Left forelimb (tissue), 1 donor: Measurements from ENCODE around the gene EXOC8.
A peak's percentile ranks its signal among the peaks of the same experiment; 100 is the strongest.

Experiments
- DNase-seq: peaks from one replicate; pipeline ENCODE4 v3.0.0-alpha.2; 2018; ENCODE audit warnings: low spot score

EXOC8 gene

DNA sequence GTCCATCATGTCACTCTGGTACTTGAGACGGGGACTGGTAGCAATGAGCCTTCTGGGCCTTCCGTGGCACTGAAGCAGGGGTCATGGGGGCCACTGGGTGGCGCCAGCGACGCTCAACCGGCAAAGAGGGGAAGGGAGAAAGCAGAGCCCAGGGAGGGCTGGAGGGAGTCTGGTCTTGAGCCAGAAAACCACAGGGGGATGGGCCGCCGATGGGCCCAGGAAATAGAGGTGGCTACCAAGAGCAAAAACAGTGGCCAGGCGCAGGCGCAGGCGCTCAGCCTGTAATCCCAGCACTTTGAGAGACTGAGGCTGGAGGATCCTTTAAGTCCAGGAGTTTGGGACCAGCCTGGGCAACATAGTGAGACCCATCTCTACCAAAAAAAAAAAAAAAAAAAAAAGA, 21.8 kb downstream of the EXOC8 start:
- DNase-seq, result peak; percentile 64

DNA sequence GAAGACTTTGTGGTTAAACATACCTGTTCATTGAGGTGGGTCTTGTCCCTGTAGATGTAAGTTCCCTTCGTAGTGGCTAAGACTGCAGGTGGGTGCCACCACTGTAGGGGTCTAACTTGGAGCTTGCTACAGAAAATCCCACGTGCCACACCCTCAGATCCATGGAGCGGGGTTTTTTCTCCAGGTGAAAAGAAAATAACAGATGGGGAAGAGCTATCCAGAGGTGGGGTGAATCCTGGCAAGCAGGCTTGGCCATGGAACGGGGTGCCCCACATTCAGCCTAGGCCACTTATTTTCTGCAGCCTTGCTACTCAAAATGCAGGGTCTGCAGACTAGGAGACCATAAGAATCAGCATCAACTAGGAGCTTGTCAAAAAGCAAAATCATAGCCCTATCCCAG, 24.0 kb downstream of the EXOC8 start:
- peak; percentile 9 for DNase-seq

DNA sequence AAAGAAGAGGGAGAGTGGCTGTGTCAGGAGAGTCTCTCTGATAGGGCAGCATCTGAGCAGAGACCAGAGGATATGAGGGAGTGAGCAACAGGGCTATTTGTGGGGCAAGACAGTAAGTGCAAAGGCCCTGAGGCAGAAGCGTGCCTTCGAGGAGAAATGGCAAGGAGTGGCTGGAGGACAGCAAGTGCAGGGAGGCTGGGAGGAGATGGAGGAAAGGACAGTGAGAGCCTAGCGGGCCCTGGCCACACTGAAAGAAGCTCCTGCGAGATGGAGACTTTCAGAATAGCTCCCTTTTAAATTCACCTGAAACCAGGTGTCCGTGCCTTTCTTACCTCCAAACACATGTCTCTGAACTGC, 25.2 kb downstream of the EXOC8 start:
- peak; percentile 44 for DNase-seq

DNA sequence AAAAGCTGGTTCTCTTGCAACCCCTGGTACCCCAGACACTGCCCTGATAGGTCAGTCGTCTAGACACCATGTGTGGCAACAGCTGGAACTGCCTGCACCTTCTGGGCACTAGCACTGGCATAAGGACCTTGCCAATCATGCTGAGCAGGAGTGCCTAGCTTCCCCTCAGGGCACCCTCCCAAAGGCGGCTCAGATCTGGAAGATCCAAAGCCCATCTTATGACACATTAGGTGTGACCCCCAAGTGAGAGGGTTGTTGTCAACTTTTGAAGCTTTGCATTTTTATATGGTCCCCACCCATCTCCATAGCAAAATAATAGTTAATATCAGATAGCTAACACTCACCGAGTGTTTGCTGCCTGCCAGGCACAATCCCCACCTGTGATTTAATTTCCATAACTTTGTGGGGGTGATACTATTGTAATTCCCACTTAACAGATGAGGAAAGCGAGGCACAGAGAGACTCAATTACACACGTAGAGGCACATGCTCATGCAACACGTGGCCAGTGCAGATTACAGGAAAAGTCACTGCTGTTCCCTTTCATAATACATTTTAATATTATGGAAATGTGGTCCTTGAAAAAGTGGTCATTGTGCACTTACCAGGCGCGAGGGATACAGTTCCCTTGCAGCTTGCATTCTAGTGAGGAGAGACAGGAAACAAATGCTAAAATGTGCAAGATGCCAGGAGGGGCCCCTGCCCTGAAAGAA, 25.8 kb downstream of the EXOC8 start:
- DNase-seq, result peak; percentile 26

DNA sequence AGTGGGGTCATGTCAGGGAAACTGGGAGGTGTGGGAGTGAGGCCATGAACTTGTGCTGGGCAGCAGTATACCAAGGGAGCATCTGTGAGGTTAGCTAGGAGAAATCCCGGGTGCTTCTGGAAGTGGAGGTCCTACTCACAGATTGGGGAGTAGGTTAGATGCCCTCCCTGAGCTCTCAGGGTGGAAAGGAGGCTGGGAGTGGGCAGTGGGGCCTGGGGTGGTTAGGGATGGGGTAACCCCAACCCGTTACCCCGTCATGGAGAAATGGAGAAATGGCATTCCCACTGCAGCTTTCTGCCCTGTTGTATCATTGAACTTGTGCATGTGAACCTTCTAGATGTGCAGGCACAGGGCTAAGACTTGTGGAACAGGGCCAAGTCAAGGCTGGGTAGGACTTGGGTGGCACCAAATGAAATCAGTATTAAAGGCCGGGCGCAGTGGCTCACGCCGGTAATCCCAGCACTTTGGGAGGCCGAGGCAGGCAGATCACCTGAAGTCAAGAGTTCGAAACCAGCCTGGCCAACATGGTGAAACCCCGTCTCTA, 27.2 kb downstream of the EXOC8 start:
- DNase-seq, result no peak

DNA sequence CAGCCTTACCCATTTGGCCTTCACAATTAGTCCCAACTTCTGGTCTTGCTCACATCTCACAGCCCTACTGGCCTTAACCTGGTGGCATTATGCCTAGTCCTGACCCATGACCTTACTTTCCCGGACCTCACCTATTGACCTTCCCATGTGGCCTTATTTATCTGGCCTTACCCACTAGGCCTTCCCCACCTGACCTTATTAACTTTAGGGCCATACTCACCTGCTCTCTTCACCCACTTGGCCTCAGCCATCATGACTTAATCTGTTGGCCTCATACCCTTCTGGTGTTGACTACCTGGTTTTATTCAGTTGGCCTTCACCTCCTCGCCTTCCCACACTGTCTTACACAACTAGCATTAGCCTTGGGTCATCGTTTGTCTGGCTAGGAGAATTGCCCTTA, 35.7 kb downstream of the EXOC8 start:
- DNase-seq, result no peak

DNA sequence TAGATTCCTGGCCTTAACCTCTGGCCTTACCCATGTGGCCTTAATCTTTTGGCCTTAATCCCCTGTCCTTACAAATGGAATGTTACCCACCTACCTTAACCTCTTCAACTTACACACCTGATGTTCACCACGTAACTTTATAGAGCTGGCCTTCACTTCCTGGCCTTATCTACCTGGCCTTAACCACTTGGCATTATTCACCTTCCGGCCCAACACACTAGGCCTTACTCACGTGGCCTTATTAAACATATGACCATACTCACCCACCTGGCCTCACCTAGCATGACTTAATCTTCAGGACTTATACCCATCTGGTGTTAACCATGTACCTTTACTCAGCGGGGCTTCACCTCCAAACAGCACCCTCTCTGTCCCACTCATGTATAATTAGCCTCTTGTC, 41.7 kb downstream of the EXOC8 start:
- no peak for DNase-seq

DNA sequence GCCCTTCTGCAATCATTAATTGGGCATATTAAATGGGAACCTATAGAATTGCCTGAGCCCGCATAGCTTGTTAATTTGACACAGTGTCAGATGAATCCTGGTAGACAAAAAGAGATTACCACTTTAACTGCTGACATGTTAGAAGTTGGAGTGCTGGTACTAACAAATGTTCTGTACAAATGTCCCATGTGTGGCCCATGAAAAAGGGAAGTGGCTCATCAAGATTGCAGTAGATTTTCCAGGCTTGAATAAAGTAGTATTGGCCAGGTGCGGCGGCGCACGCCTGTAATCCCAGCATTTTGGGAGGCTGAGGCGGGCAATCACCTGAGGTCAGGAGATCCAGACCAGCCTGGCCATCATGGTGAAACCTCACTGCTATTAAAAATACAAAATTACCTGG, 51.0 kb downstream of the EXOC8 start:
- no peak for DNase-seq

DNA sequence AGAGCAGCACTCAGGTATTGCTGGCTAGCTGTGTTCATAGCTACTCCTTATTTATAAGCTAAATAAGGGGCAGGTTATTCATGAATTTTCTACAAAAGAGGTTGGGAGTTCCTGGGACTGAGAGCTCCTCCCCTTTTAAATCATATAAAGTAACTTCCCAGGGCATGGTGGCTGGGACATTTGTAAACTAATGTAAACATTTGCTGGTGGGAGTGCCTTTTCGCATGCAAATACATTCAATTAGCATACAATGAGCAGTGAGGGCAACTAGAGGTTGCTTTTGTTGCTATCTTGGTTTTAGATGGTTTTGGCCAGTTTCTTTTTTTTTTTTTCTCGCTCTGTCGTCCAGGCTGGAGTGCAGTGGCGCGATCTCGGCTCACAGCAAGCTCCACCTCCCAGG, 53.2 kb downstream of the EXOC8 start:
- DNase-seq, result no peak
